HG02852 (cell line): ENCODE results near the gene SURF6.
A peak's percentile ranks its signal among the peaks of the same experiment; 100 is the strongest.

Source experiments
- ATAC-seq: cut with Tn5 transposase; IDR thresholded peaks from one replicate; pipeline ENCODE4 v1.9.1; 2021; ENCODE audit warnings: mild to moderate bottlenecking, moderate library complexity; ENCODE audit not compliant: unreplicated experiment

Gene SURF6

DNA sequence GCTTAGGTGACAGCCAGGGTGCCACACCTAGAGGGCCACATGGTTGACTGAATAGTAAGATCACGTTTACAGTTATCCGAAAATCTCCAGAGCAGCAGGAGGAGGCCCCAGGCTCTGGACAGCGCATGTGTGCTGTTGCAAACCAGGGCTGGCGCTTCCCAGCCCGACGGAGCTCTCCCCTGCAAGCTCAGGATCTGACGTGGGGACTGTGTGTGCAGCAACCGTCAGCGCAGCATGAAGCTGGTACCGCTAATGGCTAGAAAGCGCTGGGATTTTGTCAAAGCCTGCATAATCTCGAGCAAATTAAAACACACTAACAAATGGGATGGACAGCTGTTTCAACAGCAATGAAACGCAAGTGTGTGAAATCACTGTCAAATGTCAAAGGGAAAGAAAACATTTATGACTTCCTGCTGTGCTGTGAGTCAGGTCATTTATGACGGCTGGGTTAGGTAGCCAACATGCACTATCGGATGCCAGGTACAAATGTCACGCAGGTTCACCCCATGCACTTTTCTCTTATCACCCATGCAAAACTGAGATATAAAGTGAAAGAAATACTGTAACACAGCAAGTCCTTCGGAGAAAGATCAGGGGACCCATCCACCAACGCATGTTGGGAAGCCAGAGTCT is 32.4 kb upstream of the SURF6 start:
- ATAC-seq = no peak

DNA sequence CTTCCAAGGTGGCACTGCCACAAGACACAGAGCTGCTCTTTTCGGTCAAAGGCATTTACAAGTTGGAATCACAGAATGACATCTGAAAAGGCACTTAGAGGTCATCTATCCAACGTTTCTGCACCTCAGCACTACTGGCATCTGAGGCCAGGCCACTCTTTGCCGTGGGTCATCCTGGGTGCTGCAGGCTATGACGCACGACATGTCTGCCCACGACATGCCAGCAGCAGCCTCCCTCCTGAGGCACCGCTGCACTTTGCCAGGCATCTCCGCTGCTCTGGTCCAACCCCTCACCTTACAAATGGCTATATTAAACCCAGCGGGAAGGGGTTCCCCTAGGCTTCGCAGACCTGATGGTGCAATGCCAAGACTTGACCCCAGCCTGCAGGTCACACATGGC is 31.8 kb upstream of the SURF6 start:
- ATAC-seq = no peak

DNA sequence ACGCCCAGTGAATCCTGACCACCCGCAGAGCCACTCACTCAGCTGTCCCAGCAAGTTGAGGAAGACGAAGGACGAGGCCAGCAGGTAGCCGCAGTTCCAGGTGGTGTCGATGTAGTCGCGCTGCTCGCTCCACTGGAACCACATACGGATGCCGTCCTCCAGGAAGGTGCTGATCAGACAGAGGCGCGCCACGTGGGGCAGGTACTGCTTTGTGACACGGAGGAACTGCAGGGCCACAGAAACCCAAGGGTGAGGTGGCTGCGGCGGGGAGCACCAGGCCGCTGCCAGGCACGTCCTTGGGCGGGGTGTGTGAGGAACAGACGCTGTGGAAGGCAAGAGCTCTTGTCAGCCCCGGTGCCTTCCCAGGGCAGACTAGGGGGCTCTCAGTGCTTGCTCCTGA is 31.2 kb upstream of the SURF6 start:
- ATAC-seq = no peak

DNA sequence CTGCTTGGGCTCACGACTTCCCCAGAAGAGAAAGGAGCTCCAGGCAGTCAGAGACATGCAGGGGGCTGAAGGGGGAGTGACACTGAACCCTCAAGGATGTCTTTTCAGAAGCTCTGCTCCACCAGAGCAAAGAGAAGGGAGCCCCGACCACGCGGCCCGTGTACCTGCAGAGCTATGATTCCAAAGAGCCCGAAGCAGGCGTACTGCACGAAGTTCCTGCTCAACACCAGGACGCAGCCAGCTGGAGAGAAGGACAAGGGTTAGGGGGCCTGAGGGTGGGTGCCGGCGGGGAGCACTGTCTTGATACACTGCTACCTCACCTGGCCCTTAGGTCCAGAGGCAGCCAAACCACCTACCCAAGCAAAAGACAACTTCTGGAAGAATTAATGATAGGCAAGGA is 30.4 kb upstream of the SURF6 start:
- no peak for ATAC-seq

DNA sequence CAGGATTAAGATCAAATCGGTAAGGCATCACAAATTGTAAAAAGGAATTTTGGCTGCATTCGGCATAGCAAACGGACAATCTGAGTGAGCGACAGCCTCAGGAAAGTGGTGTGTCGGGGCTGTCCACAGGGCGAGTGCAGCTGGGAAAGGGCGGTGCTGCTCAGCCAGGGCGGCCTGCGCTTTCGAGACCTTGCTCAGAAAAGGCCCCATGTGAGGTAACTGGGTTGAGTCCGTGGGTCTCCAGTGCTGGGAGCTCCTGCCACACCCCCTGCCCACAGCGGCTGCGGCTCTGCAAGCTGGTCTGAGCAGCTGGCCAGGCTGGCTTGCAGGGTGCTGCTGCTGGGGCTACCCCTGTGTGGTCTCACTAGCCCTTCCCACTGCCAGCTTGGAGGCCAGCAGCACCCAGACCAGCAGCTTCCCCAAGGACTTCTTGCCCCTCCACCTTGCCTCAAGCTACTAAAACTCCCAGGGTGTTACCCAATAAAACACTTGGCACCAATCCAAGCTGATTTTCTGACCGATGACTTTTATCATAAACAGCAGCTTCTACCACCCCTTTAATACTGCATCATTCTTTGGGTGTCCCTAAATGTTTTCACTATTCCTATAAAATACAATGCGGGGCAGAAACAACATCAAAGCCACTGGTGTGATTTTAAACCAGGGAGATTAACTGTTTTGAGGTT is 26.5 kb upstream of the SURF6 start:
- no peak for ATAC-seq

DNA sequence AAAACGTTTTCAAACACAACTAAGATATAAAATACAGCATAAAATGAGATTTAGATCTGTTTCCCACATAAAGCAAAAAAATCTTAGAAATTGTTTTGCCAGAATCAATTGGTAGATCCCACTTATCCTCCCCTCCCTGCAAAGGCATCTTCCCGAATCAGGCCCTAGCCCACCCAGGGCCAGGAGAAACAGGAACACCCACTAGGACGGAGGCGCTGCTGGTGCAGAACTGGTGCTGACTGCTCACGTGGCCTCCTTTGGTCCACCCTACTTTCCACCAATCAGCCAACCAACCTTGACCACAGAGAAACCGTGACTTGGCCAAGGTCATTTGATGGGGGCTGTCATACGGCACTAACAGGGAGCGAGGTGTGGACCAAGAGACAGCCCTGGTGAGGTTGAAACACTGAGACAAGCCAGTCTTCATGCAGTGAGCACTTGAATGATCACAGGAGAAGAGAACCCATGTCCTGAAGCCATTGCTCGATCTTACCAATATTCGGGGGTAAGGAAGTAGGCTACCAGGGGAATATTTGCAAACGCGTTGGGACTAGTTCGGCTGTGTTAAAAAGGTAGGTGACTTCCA is 25.6 kb upstream of the SURF6 start:
- no peak for ATAC-seq

DNA sequence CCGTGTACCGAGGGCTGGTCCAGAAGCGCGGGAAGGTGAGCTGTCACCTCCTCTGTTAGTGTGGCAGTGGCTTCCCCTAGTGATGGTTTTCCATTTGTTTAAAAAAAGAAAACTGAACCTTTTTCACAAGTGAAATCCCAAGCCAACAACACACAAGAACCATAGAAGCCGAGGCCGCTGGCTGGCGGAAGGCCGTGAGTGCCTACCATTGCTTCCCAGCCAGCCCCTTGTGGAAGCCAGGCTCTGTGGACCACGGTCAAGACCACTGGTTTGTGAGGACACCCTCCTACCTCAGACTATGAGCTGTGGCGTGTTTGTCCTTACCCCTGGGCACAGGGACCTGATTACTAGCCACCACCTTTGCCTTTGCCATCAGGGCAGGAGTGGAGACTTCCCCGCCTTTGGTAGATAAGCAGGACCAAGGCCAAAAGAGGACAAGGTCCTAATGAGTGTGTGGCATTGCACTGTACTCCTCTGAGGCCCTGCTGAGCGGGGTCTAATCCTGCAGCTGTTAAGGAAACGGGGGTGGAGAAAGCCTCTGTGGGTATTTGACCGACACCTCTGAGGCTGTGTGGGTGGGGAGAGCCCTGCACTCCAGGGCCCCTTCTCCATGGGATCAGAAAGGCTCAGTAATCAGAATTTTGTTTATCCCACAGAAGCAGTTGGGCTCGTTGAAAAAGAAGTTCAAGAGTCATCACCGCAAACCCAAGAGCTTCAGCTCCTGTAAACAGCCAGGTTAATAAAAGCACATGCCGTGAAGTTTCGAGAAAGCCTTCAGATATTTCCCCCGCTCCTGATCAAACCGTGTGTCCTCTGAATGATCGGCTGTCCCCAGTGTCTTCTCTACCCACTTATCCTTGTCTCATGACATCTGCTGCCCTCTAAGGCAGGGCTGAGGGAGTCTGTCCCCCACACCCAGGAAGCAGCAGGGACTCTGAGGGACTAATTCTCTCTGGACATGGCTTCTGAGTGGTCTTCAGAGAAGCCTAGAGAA is 24.7 kb upstream of the SURF6 start:
- ATAC-seq = no peak

DNA sequence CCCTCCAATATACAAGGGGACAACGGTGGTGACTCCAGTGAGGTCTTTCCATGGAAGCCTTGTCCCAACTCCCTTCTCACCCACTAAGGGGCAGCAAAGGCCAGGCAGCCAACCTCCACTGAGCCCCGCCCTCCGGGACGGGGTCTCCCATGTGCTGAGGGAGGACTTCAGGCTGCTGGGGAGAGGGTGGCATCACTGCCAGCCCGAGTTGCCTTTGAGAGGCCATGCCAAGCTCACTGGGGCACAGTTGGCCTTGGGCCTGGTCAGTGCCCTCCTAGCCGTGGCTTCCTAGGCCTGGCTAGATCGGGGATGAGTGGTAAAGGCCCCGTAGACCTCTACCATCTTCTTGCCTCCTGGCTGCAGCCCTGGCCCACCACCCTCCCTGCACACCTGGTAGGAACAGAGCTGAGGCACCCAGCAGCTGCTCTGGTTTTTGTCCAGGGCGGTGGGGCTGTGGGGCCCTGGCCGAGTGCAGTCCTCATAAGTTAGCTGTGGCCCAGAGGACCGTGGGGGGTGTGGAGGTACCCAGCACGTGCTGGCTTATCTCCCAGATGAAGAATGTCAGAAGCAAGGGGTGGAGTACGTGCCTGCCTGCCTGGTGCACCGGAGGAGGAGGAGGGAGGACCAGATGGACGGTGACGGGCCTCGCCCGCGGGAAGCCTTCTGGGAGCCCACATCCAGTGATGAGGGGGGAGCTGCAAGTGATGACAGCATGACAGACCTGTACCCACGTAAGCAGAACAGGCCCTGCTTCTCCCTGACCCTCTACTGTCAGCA is 23.6 kb upstream of the SURF6 start:
- ATAC-seq = no peak

DNA sequence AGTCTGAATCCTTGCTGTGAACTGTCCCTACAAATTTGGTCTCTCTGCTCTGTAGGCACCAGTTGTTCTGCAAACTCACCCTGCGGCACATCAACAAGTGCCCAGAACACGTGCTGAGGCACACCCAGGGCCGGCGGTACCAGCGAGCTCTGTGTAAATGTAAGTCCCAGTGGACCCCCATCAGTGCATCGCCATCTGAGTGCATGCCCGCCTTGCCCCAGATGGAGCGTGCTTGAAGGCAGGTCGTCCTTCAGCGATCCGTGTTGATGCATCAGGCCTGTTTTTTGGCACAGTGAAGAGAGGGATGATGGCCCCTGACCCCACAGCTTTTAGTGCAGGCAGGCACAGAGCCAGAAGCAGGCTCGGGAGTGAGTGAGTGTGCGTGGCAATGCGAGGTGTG is 21.7 kb upstream of the SURF6 start:
- ATAC-seq = no peak

DNA sequence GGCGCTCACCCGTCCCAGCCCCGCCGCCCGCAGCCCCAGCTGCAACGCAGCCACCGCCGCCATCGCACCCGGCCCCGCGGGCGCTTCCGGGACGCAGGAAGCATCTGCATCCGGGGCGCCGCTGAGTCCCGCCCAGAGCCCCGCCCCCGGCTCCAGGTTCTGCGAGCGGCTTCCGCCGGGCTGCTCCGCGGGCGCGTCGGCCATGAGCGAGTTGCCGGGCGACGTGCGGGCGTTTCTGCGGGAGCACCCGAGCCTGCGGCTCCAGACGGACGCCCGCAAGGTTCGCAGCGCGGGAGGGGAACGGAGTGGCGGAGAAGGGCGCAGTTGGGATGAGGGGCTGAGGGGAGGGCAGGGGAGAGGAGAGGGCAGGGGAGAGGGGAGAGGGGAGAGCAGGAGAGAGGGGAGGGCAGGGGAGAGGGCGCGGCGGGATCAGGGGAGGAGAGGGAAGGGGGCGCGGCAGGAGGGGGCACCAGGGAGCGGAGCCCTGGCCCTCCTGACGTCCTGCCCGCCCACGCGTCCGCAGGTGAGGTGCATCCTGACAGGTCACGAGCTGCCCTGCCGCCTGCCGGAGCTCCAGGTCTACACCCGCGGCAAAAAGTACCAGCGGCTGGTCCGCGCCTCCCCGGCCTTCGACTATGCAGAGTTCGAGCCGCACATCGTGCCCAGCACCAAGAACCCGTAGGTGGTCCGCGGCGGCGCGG is 20.6 kb upstream of the SURF6 start, which contains the start of the genes SURF1 and SURF2:
Gene SURF1 (minus strand): TSS at position 97 of the 701 bp plus-strand sequence. CDS start 34 bp downstream, at position 63.
Gene SURF2 (plus strand): TSS at position 160 of the 701 bp plus-strand sequence. CDS start 43 bp downstream, at position 203.
- peak; percentile 66 for ATAC-seq

DNA sequence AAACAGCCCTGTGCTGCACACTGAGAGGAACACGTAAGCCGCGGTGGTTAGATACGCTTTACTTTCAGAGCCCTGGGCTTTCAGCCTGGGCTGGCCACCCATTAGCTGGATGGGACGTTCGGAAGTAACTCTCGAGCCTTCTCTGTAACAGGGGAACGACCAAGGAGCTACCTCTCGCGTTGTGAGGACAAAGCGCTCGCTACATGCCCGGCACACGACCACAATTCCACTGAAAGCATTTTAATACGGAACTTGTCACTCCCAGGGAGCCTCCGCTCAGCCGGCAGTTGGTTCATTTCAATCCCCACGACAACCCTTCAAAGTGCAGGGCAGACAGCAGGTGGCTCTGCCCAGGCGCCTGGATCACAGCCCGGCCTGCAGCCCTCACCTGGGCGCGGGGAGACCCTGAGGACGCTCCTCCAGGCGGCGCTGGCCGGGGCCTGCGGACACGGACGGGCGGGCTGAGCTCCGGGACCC is 19.9 kb upstream of the SURF6 start:
- peak; percentile 24 for ATAC-seq

DNA sequence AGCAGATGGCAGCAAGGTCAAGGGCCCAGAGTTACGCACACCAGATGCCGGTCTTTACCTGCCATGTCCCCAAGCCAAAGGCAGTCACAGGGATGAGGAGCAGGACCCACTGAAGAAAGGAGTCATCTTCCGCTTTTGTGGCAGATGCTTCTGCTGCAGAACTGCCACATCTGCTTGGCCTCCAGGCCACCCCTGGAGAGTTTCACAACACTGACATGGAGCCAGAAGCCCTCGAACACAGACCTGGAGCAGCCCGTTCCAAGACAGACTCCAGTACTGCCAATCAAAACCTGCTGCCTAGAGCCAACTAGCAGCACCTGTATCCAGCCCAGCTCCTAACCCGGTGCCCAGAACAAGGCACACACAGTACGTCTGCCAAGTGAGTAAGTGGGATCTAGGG is 18.8 kb upstream of the SURF6 start:
- no peak for ATAC-seq

DNA sequence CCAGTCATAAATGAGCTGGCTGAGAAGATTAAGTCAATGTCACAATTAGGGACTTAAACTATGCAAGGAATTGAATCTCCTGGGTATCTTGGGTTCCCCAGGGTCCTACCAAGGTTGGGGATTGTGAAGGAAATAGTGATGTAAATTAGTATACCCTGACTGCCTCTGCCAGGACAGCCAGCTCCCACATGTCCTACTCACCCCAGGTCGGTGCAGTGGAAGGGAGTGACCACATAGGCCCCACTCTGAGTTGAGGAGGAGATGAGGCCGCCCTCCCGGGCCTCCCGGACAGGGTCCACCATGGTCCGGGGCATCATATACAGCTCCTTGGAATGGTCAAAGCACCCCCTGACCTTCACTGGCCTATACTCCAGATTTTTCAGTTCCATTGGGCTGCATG is 17.6 kb upstream of the SURF6 start:
- ATAC-seq = no peak

DNA sequence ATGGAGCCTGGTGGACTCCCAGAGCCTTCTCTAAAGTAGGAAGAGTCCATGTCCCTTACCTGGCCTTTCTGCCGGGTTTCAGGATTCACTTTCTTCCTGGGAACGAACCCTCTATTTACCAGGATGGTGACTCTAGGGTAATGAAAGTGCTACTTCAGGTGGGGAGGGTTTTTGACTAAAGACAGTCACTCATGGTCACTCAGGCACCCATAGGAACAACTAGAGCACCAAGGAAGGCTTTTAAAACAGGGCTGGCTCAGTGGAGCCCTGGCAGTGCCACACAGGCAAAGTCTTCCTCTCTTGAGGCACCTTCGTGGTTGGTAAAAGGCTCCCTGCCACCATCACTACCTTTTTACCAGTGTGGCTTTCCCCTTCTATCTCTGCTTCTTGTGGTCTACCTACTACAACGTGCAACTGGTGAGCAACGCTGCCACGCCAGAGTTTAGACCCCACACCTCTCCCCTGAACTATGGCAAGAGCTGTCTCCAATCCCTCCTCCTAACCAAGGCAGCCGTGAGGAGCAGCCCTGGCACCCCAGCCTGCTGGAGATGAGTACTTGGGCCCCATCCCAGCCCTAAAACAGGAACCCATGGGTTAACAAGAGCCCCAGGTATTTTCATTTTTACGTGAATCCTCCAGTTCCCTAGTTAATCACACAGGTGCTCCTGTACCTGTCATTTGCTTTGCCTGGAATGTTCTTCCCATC is 16.8 kb upstream of the SURF6 start:
- no peak for ATAC-seq

DNA sequence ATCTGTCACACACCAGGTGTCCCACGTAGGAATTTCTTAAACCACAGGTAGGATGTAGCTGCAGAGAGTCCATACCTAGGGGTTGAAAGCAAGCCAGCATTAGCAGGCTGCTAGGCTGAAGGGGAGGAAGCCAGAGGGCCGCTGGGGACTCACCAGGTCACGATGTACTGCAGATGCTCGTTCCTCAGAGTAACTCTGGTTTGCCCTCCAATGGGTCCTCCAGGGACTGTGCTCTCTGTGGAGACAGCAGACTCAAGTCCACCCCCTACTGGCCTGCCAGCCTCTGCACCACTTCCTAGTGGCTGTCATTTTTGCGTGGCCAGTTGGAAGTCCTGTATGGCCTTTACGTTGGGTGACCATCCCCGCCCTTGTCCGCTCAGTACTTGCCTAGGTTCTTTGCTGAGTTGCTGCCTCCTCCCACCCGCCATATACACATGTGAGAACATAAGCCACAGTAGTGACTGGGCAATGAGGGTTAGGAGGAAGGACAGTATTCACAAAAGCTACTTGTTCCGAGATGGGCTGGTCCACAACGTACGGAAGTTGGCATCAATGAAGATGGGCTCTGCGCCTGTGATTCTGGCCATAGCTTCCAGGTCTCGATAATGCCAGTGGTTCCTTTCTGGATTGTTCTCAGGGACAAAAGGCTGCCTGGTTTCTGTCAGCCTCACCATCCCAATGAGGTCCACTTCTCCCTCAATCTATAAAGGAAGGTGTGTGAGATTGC is 16.1 kb upstream of the SURF6 start:
- ATAC-seq = no peak

DNA sequence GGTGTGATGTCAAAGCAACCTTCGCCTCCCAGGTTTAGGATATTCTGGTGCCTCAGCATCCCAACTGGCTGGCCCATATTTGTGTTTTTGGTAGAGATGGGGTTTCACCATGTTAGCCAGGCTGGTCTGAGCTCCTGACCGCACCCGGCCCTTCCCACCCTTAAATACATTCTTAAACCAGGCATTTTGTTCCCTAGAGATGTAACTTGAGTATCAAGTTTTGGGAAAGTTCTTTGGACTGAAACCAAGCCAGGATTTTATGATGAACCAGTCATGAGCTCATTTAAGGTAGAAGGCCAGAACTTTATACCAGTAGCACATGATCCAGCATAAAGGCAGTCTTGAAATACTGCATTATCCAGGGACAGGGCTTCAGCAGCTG is 15.5 kb upstream of the SURF6 start:
- no peak for ATAC-seq

DNA sequence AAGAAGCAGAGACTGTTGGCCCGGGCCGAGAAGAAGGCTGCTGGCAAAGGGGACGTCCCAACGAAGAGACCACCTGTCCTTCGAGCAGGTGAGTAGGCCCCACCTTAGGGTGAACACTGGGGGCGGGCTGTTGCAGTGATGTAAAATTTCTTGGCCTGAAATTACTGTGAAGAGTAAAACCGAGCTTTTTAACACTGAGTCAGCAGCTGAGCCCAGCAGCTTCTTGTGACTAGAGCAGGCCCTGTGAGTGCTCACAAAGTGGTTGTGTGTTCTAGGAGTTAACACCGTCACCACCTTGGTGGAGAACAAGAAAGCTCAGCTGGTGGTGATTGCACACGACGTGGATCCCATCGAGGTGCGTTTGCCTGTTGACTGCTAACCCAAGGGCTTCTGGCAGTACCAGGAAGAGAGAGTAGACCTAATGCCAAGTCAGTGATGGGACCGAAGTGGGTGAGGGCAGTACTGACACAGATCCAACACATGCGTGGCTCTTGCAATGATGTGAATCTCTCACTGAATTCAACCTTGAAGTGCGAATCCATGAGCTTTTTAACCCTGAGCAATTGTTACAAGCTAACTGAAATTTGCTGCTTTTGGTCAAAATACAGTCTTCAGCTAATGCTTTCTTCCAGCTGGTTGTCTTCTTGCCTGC is 14.1 kb upstream of the SURF6 start:
- ATAC-seq = no peak
